CD14-positive monocyte (primary cell): Measurements from ENCODE around the gene TEX19. TPM values are rescaled to one million over a fixed set of nuclear protein-coding genes. Genes with fewer than 3 reads are reported as not detected.
A peak's percentile ranks its signal among the peaks of the same experiment; 100 is the strongest.

ENCODE experiments used
- DNase-seq, 3 donors: peaks; one replicate each; pipeline ENCODE4 v3.0.0-alpha.2; 2011 to 2022
- H2AFZ ChIP-seq: 2 replicates; pipeline ENCODE4 v1.6.0; 2012; ENCODE audit warnings: mild to moderate bottlenecking, low read depth, low read length, inconsistent platforms; ENCODE audit not compliant: insufficient read depth, poor library complexity, severe bottlenecking
- H3K27ac ChIP-seq, 2 donors: 1 replicate in 1 of 2; 2 replicates in 1 of 2; pipeline ENCODE4 v1.5.1; 2012 to 2013; ENCODE audit warnings: low read length in 2 of 2, control low read depth in 1 of 2, inconsistent platforms in 1 of 2, low read depth in 1 of 2, mild to moderate bottlenecking in 1 of 2
- H3K27me3 ChIP-seq, 2 donors: one replicate each; pipeline versions ENCODE4 v1.6.0 to v1.6.1; 2011 to 2013; ENCODE audit warnings: low read length in 2 of 2; ENCODE audit not compliant: control insufficient read depth in 2 of 2, insufficient read depth in 2 of 2
- H3K36me3 ChIP-seq, 2 donors: replicated peaks in 1 of 2; 1 replicate in 1 of 2; 2 replicates in 1 of 2; pipeline versions ENCODE4 v1.5.1 to v1.6.1; 2012 to 2013; ENCODE audit warnings: low read length in 2 of 2, control low read depth in 1 of 2, inconsistent platforms in 1 of 2, mild to moderate bottlenecking in 1 of 2; ENCODE audit not compliant: insufficient read depth in 2 of 2, control insufficient read depth in 1 of 2
- H3K4me1 ChIP-seq, 2 donors: 1 replicate in 1 of 2; 2 replicates in 1 of 2; pipeline versions ENCODE4 v1.5.1 to v1.6.1; 2012 to 2013; ENCODE audit warnings: low read length in 2 of 2, control low read depth in 1 of 2, inconsistent platforms in 1 of 2, mild to moderate bottlenecking in 1 of 2, moderate library complexity in 1 of 2; ENCODE audit not compliant: insufficient read depth in 2 of 2, control insufficient read depth in 1 of 2
- H3K4me2 ChIP-seq: replicated peaks from 2 replicates; pipeline ENCODE3; 2012; ENCODE audit warnings: low read length, moderate library complexity, mild to moderate bottlenecking; ENCODE audit not compliant: poor library complexity, severe bottlenecking; ENCODE audit errors: extremely low read depth
- H3K4me3 ChIP-seq, 3 experiments: fragments of 200-600 bp in 1 of 3; sonication (generic) in 1 of 3; replicated peaks in 1 of 3; 1 replicate in 2 of 3; 2 replicates in 1 of 3; pipeline ENCODE4 v1.5.1; 2011 to 2013; ENCODE audit warnings: low read length in 3 of 3, mild to moderate bottlenecking in 3 of 3, control low read depth in 2 of 3, low read depth in 2 of 3, inconsistent platforms in 1 of 3, moderate library complexity in 1 of 3
- H3K79me2 ChIP-seq: 2 replicates; pipeline ENCODE4 v1.6.0; 2012; ENCODE audit warnings: mild to moderate bottlenecking, control low read depth, inconsistent platforms, low read length, moderate library complexity; ENCODE audit not compliant: insufficient read depth
- H3K9ac ChIP-seq: 2 replicates; pipeline ENCODE4 v1.6.0; 2017; ENCODE audit warnings: low read length, mild to moderate bottlenecking; ENCODE audit not compliant: insufficient read depth, poor library complexity, severe bottlenecking
- H3K9me3 ChIP-seq, 2 donors: replicated peaks in 1 of 2; 1 replicate in 1 of 2; 2 replicates in 1 of 2; pipeline versions ENCODE4 v1.5.1 to v1.6.1; 2012 to 2013; ENCODE audit warnings: low read length in 2 of 2, control low read depth in 1 of 2; ENCODE audit not compliant: control insufficient read depth in 1 of 2, insufficient read depth in 1 of 2
- H4K20me1 ChIP-seq: 2 replicates; pipeline ENCODE4 v1.6.0; 2012; ENCODE audit warnings: mild to moderate bottlenecking, low read length, control low read depth, moderate library complexity; ENCODE audit not compliant: insufficient read depth
- H3K27ac Mint-ChIP-seq, 7 donors: one replicate each; pipeline ENCODE4 v1.8.0; 2020; ENCODE audit warnings: mild to moderate bottlenecking in 7 of 7, mixed read lengths in 7 of 7, moderate library complexity in 6 of 7, inconsistent platforms in 2 of 7
- H3K27me3 Mint-ChIP-seq, 3 donors: one replicate each; pipeline ENCODE4 v1.8.0; 2021 to 2022; ENCODE audit warnings: low read depth in 3 of 3, mild to moderate bottlenecking in 3 of 3, mixed read lengths in 3 of 3, moderate library complexity in 3 of 3, inconsistent platforms in 1 of 3
- H3K36me3 Mint-ChIP-seq, 2 donors: one replicate each; pipeline ENCODE4 v1.8.0; 2020; ENCODE audit warnings: mixed read lengths in 2 of 2, inconsistent platforms in 1 of 2, mild to moderate bottlenecking in 1 of 2
- H3K4me1 Mint-ChIP-seq: one replicate; pipeline ENCODE4 v1.8.0; 2020; ENCODE audit warnings: mild to moderate bottlenecking, mixed read lengths
- H3K4me3 Mint-ChIP-seq, 2 donors: one replicate each; pipeline ENCODE4 v1.8.0; 2020; ENCODE audit warnings: mild to moderate bottlenecking in 2 of 2, mixed read lengths in 2 of 2, moderate library complexity in 1 of 2
- H3K9me3 Mint-ChIP-seq, 7 donors: one replicate each; pipeline ENCODE4 v1.8.0; 2020 to 2022; ENCODE audit warnings: mixed read lengths in 7 of 7, mild to moderate bottlenecking in 6 of 7, moderate library complexity in 6 of 7, inconsistent platforms in 2 of 7
- CTCF ChIP-seq: fragments of 200-600 bp; IDR thresholded peaks from one replicate; pipeline ENCODE4 v1.8.0; 2022; ENCODE audit warnings: antibody characterized with exemption, mild to moderate bottlenecking
- WGBS: methylation state at CpG from one replicate; pipeline ENCODE4 v1.1.5; 2013; ENCODE audit warnings: missing lambda C conversion rate; ENCODE audit not compliant: insufficient coverage; 5-methylcytosine and 5-hydroxymethylcytosine counted together
- intact Hi-C, 2 donors: fragments of 100-400 bp; cut with micrococcal nuclease; formaldehyde crosslinking; loops; one replicate each; pipeline versions ENCODE4 v1.15.0 to v1.15.1; 2023
- polyA plus RNA-seq, 3 donors: library from polyadenylated mRNA; depleted of rRNA in 1 of 3; unstranded in 2 of 3; stranded (reverse) in 1 of 3; fragments of 300-500 nt in 2 of 3; fragments of >200 nt in 1 of 3; fragmentation: Illumina TruSeq in 2 of 3; gene quantifications; 1 replicate in 2 of 3; 2 replicates in 1 of 3; pipeline ENCODE4 v1.2.3, GENCODE V29; 2012 to 2021

Gene TEX19
- polyA plus RNA-seq, 3 donors: not detected

- WGBS: 87% methylated on average over 5 of the region's 8 CpGs
- Mint-ChIP-seq H3K4me1 (peaks cover 4% of the 10 kb centered on the region), H3K36me3 (no peaks in the 10 kb centered on the region), H3K27ac (peak overlapping the region in 1 of 7 donors; percentile 15), H3K4me3 (no peak overlapping the region), H3K27me3 (peaks cover 7 to 17% (median 11%) of the 10 kb centered on the region in 3 donors), H3K9me3 (no peaks in the 10 kb centered on the region)
- H3K9ac ChIP-seq: no peak overlapping the region
- intact Hi-C loops: loop anchor here (5.0 to 10.0 kb wide), 3 partner anchors 59 to 421 kb away; no protein-coding TSS in a partner anchor
- H4K20me1 ChIP-seq: no peaks in the 10 kb centered on the region
- no peak for TF ChIP-seq CTCF
- H3K4me2 ChIP-seq: no peak overlapping the region
- no peaks in the 10 kb centered on the region for H3K27me3 ChIP-seq
- no peak for DNase-seq
- H2AFZ ChIP-seq: no peak overlapping the region
- H3K4me3 ChIP-seq: no peak overlapping the region
- no peaks in the 10 kb centered on the region for H3K79me2 ChIP-seq
- no peak overlapping the region for H3K27ac ChIP-seq
- no peaks in the 10 kb centered on the region for H3K9me3 ChIP-seq
- H3K4me1 ChIP-seq: no peaks in the 10 kb centered on the region
- no peaks in the 10 kb centered on the region for H3K36me3 ChIP-seq
Observed at GRCh38 chr17:82353484-82353883, 5.6 kb upstream of the TEX19 start.

- Histone ChIP-seq H3K9me3 (peaks cover 0 to 3% of the 10 kb centered on the region in 2 donors), H2AFZ (no peak overlapping the region), H3K4me1 (peaks cover 4% of the 10 kb centered on the region in 2 donors), H3K27me3 (no peaks in the 10 kb centered on the region), H3K79me2 (no peaks in the 10 kb centered on the region), H3K27ac (no peak overlapping the region), H4K20me1 (no peaks in the 10 kb centered on the region), H3K36me3 (no peaks in the 10 kb centered on the region), H3K4me2 (no peak overlapping the region), H3K4me3 (no peak overlapping the region), H3K9ac (no peak overlapping the region)
- Mint-ChIP-seq H3K27me3 (peaks cover 11 to 21% (median 15%) of the 10 kb centered on the region in 3 donors), H3K4me3 (no peak overlapping the region), H3K9me3 (peaks cover 0 to 6% (median 0%) of the 10 kb centered on the region in 7 donors), H3K36me3 (no peaks in the 10 kb centered on the region), H3K27ac (no peak overlapping the region), H3K4me1 (peaks cover 9% of the 10 kb centered on the region)
- DNase-seq: no peak
- intact Hi-C loops: loop anchor here (5.0 to 10.0 kb wide), 4 partner anchors 57 to 420 kb away; no protein-coding TSS in a partner anchor
- 94% methylated on average over 4 of the region's 7 CpGs for WGBS
- TF ChIP-seq CTCF: no peak
Observed at GRCh38 chr17:82354804-82355308, 4.2 kb upstream of the TEX19 start.
